Lower leg skin (tissue), 3 donors: Measurements from ENCODE around the gene PDE8B.

Experiments used
- POLR2A ChIP-seq, 2 donors: fragments of 450-650 bp; IDR thresholded peaks; one replicate each; pipeline ENCODE4 v1.6.1; 2016 to 2017; ENCODE audit warnings: antibody characterized with exemption in 2 of 2, mild to moderate bottlenecking in 1 of 2, moderate library complexity in 1 of 2
- TF ChIP-seq, protein P1 (sequence below), 3 donors: fragments of 450-650 bp; IDR thresholded peaks; one replicate each; pipeline ENCODE4 v1.5.1; 2016; ENCODE audit warnings: antibody characterized with exemption in 3 of 3, mild to moderate bottlenecking in 3 of 3, moderate library complexity in 2 of 3

DNA sequence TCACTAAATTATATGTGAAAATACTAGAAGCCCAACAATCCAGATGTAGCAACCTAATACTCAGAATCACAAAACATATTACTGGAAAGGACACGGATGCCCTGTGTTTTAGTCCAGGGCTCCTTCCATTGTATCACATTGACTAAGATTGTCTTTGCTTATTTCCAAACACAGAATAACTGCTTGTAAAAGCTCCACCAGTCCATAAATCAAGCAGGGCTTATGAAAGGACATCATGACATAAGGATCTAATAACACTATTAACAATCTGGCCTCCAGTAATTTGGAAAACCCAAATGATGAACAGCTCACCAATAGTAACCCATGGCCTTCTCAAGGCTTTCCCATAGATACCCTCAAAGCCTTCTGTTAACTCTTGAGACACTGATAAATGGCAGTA, 241.9 kb downstream of the PDE8B start:
- TF ChIP-seq POLR2A (IDR thresholded peaks at IDR 0.05): no peak
- TF ChIP-seq, protein P1, sequence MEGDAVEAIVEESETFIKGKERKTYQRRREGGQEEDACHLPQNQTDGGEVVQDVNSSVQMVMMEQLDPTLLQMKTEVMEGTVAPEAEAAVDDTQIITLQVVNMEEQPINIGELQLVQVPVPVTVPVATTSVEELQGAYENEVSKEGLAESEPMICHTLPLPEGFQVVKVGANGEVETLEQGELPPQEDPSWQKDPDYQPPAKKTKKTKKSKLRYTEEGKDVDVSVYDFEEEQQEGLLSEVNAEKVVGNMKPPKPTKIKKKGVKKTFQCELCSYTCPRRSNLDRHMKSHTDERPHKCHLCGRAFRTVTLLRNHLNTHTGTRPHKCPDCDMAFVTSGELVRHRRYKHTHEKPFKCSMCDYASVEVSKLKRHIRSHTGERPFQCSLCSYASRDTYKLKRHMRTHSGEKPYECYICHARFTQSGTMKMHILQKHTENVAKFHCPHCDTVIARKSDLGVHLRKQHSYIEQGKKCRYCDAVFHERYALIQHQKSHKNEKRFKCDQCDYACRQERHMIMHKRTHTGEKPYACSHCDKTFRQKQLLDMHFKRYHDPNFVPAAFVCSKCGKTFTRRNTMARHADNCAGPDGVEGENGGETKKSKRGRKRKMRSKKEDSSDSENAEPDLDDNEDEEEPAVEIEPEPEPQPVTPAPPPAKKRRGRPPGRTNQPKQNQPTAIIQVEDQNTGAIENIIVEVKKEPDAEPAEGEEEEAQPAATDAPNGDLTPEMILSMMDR (IDR thresholded peaks at IDR 0.05): no peak
